Colonic mucosa (tissue), 4 donors: ENCODE measurements around the gene POLR2L. TPM values are rescaled to one million over a fixed set of nuclear protein-coding genes. Genes with fewer than 3 reads are reported as not detected.

ENCODE experiments used
- DNase-seq: peaks from one replicate; pipeline ENCODE4 v3.0.0-alpha.2; 2020
- H3K27ac ChIP-seq: fragments of 200-600 bp; one replicate; pipeline ENCODE4 v1.8.0; 2021
- H3K27me3 ChIP-seq: fragments of 200-600 bp; one replicate; pipeline ENCODE4 v1.8.0; 2021
- H3K36me3 ChIP-seq: fragments of 200-600 bp; one replicate; pipeline ENCODE4 v1.8.0; 2021
- H3K4me1 ChIP-seq: fragments of 200-600 bp; one replicate; pipeline ENCODE4 v1.8.0; 2021; ENCODE audit warnings: mild to moderate bottlenecking
- H3K4me3 ChIP-seq: fragments of 200-600 bp; one replicate; pipeline ENCODE4 v1.8.0; 2021
- H3K9ac ChIP-seq, 2 donors: one replicate each; pipeline ENCODE4 v1.7.0; 2013; ENCODE audit warnings: control low read depth in 2 of 2, low read depth in 2 of 2, low read length in 2 of 2
- H3K9me3 ChIP-seq: fragments of 200-600 bp; one replicate; pipeline ENCODE4 v1.8.0; 2021
- CTCF ChIP-seq: fragments of 200-600 bp; IDR thresholded peaks from one replicate; pipeline ENCODE4 v1.8.0; 2022; ENCODE audit warnings: antibody characterized with exemption, mild to moderate bottlenecking
- intact Hi-C: fragments of 100-400 bp; cut with DNase I; formaldehyde crosslinking; loops from one replicate; pipeline ENCODE4 v1.14.1; 2022
- total RNA-seq, 2 donors: library from RNA; stranded (reverse); fragmentation: NEBNext Ultra II Directional in 1 of 2; extraction: Animal tissue kit (Norgen Biotek cat#: 25700) in 1 of 2; gene quantifications; one replicate each; pipeline ENCODE4 v1.2.1, GENCODE V29; 2021
- donor health status: healthy.
- donor health status: DM: no; HTN: no; CAD: no.
- donor health status: DM: no; HTN: no; CAD: no.

Gene POLR2L
- total RNA-seq, 2 donors from 2014 or later: 77.4 to 181 TPM

- TF ChIP-seq CTCF: no peak
- Histone ChIP-seq H3K9ac (no peak overlapping the region), H3K4me3 (no peak overlapping the region), H3K4me1 (peaks cover 21% of the 10 kb centered on the region), H3K27me3 (no peaks in the 10 kb centered on the region), H3K27ac (no peak overlapping the region), H3K36me3 (peaks cover 4% of the 10 kb centered on the region), H3K9me3 (no peaks in the 10 kb centered on the region)
- intact Hi-C loops: no loop called here
- DNase-seq: no peak
Observed at GRCh38 chr11:816433-816779, 25.9 kb downstream of the POLR2L start.

GRCh38 chr11:815675-816432, 26.5 kb downstream of the POLR2L start:
- Histone ChIP-seq H3K27me3 (no peaks in the 10 kb centered on the region), H3K9ac (no peak overlapping the region), H3K36me3 (peaks cover 4% of the 10 kb centered on the region), H3K4me3 (no peak overlapping the region), H3K27ac (no peak overlapping the region), H3K9me3 (no peaks in the 10 kb centered on the region), H3K4me1 (peaks cover 21% of the 10 kb centered on the region)
- intact Hi-C loops: no loop called here
- no peak for TF ChIP-seq CTCF
- DNase-seq: no peak

- no peak for TF ChIP-seq CTCF
- no peaks in the 10 kb centered on the region for H3K9me3 ChIP-seq
- peaks cover 4% of the 10 kb centered on the region for H3K36me3 ChIP-seq
- H3K27ac ChIP-seq: no peak overlapping the region
- no peaks in the 10 kb centered on the region for H3K27me3 ChIP-seq
- H3K4me1 ChIP-seq: peaks cover 16% of the 10 kb centered on the region
- intact Hi-C loops: no loop called here
- H3K9ac ChIP-seq: no peak overlapping the region
- DNase-seq: no peak
- H3K4me3 ChIP-seq: no peak overlapping the region
Observed at GRCh38 chr11:813456-814096, 28.8 kb downstream of the POLR2L start.

- intact Hi-C loops: no loop called here
- H3K9me3 ChIP-seq: no peaks in the 10 kb centered on the region
- TF ChIP-seq CTCF: no peak
- peaks cover 18% of the 10 kb centered on the region for H3K4me1 ChIP-seq
- no peak for DNase-seq
- H3K9ac ChIP-seq: no peak overlapping the region
- peaks cover 4% of the 10 kb centered on the region for H3K36me3 ChIP-seq
- no peak overlapping the region for H3K4me3 ChIP-seq
- H3K27me3 ChIP-seq: no peaks in the 10 kb centered on the region
- no peak overlapping the region for H3K27ac ChIP-seq
Observed at GRCh38 chr11:813072-813455, 29.3 kb downstream of the POLR2L start.

GRCh38 chr11:812390-812789, 29.9 kb downstream of the POLR2L start:
- no peak overlapping the region for H3K9ac ChIP-seq
- H3K4me3 ChIP-seq: no peak overlapping the region
- peaks cover 4% of the 10 kb centered on the region for H3K36me3 ChIP-seq

More at GRCh38 chr11:812390-812789, 29.9 kb downstream of the POLR2L start:
- peaks cover 21% of the 10 kb centered on the region for H3K4me1 ChIP-seq
- no peaks in the 10 kb centered on the region for H3K9me3 ChIP-seq
- H3K27me3 ChIP-seq: no peaks in the 10 kb centered on the region
- no peak for TF ChIP-seq CTCF
- DNase-seq: no peak
- no peak overlapping the region for H3K27ac ChIP-seq
- intact Hi-C loops: no loop called here
